ENCODE results near the gene CCDC188. TPM values are rescaled to one million over a fixed set of nuclear protein-coding genes. Genes with fewer than 3 reads are reported as not detected.

The CCDC188 gene
- total RNA-seq, 2 donors from 2014 or later, result not detected

DNA sequence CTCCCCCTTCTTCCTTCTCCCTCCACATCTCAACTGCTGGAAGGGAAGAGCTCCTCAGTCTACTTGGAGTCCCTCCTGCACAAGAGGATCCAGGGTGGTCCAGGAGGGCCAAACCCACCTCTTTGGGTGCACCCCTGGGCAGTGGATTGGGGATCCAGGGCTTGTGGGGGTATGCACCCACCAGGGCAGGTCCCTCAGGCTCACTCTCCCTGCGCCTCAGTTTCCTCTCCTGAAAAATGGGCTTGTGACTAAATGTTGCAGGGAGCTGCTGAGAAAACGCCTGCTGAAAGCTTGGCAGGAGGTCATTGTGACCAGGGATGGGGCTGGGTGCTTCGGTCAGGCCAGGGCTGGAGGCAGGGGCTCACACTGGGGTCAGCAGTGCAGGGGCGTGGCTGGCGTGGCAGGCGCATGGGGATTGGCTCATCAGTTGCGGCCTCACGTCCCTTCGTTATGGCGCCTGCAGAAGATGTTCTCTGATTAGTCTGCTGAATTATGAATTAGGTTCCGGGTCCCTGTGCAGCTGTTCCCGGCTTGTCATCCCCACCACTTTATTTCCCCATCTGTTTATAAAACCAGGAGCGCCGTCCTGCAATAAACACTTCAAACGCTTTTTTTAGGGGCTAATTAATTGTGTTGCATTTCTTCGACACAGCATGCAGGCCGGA, 25.7 kb upstream of the CCDC188 start:
- Histone ChIP-seq H3K4me3 (no peak overlapping the region), H3K27me3 (replicated peaks; ENCODE audit: insufficient read depth) (no peaks in the 10 kb centered on the region), H3K36me3 (no peaks in the 10 kb centered on the region), H3K9me3 (no peaks in the 10 kb centered on the region), H3K4me1 (ENCODE audit: control insufficient read depth in 1 of 2, low read depth in 2 of 2) (no peaks in the 10 kb centered on the region), H3K27ac (no peak overlapping the region)
- TF ChIP-seq, protein P1, sequence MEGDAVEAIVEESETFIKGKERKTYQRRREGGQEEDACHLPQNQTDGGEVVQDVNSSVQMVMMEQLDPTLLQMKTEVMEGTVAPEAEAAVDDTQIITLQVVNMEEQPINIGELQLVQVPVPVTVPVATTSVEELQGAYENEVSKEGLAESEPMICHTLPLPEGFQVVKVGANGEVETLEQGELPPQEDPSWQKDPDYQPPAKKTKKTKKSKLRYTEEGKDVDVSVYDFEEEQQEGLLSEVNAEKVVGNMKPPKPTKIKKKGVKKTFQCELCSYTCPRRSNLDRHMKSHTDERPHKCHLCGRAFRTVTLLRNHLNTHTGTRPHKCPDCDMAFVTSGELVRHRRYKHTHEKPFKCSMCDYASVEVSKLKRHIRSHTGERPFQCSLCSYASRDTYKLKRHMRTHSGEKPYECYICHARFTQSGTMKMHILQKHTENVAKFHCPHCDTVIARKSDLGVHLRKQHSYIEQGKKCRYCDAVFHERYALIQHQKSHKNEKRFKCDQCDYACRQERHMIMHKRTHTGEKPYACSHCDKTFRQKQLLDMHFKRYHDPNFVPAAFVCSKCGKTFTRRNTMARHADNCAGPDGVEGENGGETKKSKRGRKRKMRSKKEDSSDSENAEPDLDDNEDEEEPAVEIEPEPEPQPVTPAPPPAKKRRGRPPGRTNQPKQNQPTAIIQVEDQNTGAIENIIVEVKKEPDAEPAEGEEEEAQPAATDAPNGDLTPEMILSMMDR (IDR thresholded peaks at IDR 0.05), result no peak
- DNase-seq (ENCODE audit: low spot score) (no peak), ATAC-seq (ENCODE audit: insufficient number of reproducible peaks, low FRiP score, low read depth) (no peak)

DNA sequence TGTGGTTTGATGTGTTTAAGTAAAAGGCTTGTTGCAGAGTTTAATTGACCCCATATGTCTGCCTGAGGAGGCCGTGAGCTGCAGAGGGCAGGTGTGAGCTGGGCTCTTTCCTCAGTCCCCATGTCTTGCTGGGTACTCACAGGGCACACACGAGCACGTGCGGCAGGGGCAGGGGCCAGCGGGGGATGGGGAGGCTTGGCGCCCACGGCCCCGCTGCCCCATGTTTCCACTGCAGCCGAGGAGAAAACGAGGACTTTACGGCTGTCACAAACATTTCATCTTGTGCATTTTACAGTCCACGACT, 24.7 kb upstream of the CCDC188 start:
- Histone ChIP-seq H3K4me1 (ENCODE audit: control insufficient read depth in 1 of 2, low read depth in 2 of 2) (no peaks in the 10 kb centered on the region), H3K4me3 (no peak overlapping the region), H3K27me3 (replicated peaks; ENCODE audit: insufficient read depth) (no peaks in the 10 kb centered on the region), H3K9me3 (no peaks in the 10 kb centered on the region), H3K36me3 (no peaks in the 10 kb centered on the region), H3K27ac (no peak overlapping the region)
- no peak for ATAC-seq (ENCODE audit: insufficient number of reproducible peaks, low FRiP score, low read depth)
- TF ChIP-seq, protein P1 (IDR thresholded peaks at IDR 0.05), result no peak
- no peak for DNase-seq (ENCODE audit: low spot score)

DNA sequence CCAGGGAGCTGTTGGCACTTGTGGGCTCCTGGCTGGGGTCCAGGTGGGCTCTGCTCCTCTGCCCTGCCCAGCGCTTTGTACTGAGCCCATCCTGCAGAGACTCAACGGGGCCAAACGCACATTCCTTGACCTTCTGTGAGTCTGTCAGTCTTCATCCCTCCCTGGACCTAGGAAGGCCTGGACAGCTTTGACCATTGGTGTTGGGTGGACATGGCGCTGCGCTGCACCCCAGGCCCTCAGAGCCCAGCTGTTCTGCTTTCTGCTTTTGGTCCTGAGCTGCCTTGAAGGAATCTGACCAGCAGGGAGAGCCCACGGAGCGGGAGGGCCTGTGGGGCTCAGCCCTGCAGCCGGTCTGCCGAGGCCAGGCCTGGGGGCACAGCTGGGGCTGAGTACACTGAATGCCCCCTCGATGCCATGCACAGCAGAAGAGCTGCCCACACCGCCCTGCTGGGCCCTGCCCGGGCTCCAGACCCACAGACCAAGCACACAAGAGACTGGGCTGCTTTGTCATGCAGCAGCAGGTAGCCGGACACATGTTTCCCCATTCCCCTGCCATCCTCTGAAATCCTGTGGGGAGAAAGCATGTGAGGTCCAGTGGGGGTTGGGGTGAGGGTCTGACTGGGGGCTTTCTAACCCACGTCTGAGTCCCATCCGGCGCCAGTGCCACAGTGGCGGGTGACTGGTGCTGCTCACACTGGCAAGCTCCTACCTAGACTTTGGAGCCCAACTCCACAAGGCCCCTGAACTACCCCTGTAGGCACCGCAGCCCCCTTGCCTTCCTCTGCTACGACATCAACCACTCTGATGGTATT, 24.1 kb upstream of the CCDC188 start:
- Histone ChIP-seq H3K27me3 (replicated peaks; ENCODE audit: insufficient read depth) (no peaks in the 10 kb centered on the region), H3K9me3 (no peaks in the 10 kb centered on the region), H3K4me3 (no peak overlapping the region), H3K36me3 (no peaks in the 10 kb centered on the region), H3K4me1 (ENCODE audit: control insufficient read depth in 1 of 2, low read depth in 2 of 2) (no peaks in the 10 kb centered on the region), H3K27ac (no peak overlapping the region)
- no peak for DNase-seq (ENCODE audit: low spot score)
- TF ChIP-seq, protein P1 (IDR thresholded peaks at IDR 0.05), result no peak
- ATAC-seq (ENCODE audit: insufficient number of reproducible peaks, low FRiP score, low read depth), result no peak

DNA sequence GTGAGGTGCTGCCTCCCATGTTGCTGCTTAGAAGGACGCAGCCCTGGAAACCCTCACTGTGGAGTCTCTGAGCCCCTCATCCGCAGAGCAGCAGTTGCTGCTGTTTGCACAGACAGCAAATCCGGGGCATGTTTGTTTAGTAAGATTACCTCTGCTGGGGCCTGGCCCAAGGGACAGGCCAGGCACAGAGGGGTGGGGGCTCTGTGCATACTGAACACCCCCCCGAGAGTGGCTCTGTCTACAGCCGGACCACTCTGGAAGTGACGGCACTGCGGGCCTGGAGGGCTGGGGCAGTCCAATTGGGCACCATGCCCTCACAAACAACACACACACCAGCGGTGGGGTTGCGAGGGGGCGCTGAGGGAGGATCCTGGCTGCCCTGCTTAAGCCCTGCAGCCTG, 22.9 kb upstream of the CCDC188 start:
- ATAC-seq (ENCODE audit: insufficient number of reproducible peaks, low FRiP score, low read depth) (no peak), DNase-seq (ENCODE audit: low spot score) (no peak)
- Histone ChIP-seq H3K27ac (no peak overlapping the region), H3K4me3 (no peak overlapping the region), H3K9me3 (no peaks in the 10 kb centered on the region), H3K4me1 (ENCODE audit: control insufficient read depth in 1 of 2, low read depth in 2 of 2) (no peaks in the 10 kb centered on the region), H3K36me3 (no peaks in the 10 kb centered on the region), H3K27me3 (replicated peaks; ENCODE audit: insufficient read depth) (no peaks in the 10 kb centered on the region)
- TF ChIP-seq, protein P1 (IDR thresholded peaks at IDR 0.05), result no peak

DNA sequence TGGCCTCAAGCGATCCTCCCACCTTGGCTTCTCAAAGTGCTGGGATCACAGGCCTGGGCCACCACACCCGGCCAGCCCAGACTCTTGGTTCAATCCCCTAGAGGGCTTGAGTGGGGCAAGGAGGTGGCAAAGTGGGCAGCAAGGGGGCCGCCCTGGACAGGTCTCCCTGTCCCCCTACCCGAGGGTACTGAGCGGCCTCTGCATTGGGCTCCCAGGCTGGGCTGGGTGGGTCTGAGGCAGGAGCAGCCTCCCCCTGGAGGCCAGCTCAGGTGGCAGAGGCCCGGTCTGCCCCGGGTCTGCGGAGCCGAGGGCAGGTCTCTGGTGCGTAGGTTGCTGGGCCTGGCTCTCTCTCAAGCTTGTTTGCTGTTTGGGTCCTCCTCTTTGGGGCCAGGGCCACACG, 22.4 kb upstream of the CCDC188 start:
- no peaks in the 10 kb centered on the region for H3K9me3 ChIP-seq
- no peaks in the 10 kb centered on the region for H3K27me3 ChIP-seq (replicated peaks; ENCODE audit: insufficient read depth)
- ATAC-seq (ENCODE audit: insufficient number of reproducible peaks, low FRiP score, low read depth) (no peak), DNase-seq (ENCODE audit: low spot score) (no peak)
- H3K27ac ChIP-seq, result no peak overlapping the region
- H3K4me3 ChIP-seq, result no peak overlapping the region
- TF ChIP-seq, protein P1 (IDR thresholded peaks at IDR 0.05), result no peak
- H3K36me3 ChIP-seq, result no peaks in the 10 kb centered on the region
- H3K4me1 ChIP-seq (ENCODE audit: control insufficient read depth in 1 of 2, low read depth in 2 of 2), result no peaks in the 10 kb centered on the region

Measured in thoracic aorta (tissue), 2 donors.